ENCODE measurements around the gene AMH. TPM values are rescaled to one million over a fixed set of nuclear protein-coding genes. Genes with fewer than 3 reads are reported as not detected.

AMH gene
- polyA plus RNA-seq, 5 donors, result 1.1 to 5.2 (median 2.9) TPM

- DNase-seq, result no peak
Measured at GRCh38 chr19:2219726-2220125, 29.4 kb upstream of the AMH start.

- DNase-seq, result no peak
Measured at GRCh38 chr19:2221250-2221831, 27.8 kb upstream of the AMH start.

DNA sequence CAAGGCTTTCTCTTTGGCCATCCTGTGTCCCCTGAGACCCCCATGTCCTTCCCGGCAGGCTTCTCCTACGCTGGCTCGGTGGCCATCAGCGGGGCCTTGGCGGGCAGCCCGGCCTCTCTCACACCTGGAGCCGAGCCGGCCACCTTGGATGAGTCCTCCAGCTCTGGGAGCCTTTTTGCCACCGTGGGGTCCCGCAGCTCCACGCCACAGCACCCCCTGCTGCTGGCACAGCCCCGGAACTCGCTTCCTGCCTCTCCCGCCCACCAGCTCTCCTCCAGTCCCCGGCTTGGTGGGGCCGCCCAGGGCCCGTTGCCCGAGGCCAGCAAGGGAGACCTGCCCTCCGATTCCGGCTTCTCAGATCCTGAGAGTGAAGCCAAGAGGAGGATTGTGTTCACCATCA, 27.2 kb upstream of the AMH start:
- DNase-seq, result no peak

GRCh38 chr19:2223391-2223790, 25.7 kb upstream of the AMH start:
- no peak for DNase-seq

- DNase-seq, result no peak
Measured at GRCh38 chr19:2223959-2224358, 25.2 kb upstream of the AMH start.

DNA sequence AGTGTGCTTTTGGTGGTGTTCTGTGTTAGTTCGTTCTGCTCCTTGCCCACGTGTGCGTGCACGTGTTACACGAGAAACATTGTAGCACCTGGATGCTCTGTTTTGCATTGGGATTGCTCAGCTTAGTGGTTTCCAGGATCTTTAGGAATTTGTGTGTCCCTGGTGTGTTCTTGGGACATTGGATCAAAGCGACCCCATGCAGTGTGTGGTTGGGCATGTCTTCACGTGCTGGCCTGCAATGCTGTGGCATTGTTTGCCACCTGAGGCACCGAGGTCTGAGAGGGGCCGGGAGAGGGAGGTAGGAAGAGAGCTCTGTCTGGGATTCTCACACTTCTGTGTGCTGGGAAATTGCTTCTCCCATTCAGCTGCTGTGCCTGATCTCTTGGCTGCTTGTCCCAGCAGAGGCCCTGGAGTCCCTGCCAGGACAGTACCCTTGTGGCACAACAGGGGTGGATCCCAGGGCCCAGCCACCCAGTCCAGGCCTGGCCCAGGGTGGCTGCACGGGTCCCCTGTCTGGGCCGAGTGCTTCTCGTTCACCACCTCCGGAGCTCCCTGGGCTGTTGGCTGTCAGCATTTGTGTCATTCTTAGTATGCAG, 24.3 kb upstream of the AMH start:
- DNase-seq, result no peak

DNA sequence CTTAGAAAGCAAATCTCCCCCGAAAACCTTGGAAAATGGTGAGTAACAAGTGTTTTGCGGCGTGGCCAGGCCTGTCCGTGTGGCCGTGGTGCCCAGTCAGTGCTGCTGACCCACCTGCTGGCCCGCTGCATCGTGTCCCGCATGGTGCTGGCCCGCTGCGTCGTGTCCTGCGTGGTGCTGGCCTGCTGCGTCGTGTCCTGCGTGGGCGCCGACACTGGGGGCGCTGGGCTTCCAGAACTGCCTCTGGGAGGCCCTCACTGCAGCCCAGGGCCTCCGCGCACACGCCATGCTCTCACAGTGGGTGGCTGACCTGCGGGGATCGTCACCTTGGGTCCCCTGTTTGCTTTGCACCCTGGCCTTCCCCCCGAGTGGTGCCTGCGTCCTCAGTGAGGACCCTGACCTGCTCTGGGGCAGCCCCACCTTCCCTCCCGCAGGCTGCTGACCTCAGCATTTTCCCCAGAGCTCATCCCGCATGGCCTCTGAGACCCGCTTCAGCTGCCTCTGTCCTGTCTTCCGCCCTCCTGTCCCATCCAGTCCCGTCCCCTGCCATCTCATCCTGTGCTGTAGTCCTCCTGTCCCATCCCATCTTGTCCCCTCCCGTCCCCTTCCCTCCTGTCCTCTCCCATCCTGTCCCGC, 23.6 kb upstream of the AMH start:
- DNase-seq, result no peak

- DNase-seq, result no peak
Measured at GRCh38 chr19:2226051-2226839, 22.9 kb upstream of the AMH start.

- DNase-seq, result no peak
Measured at GRCh38 chr19:2226840-2227360, 22.2 kb upstream of the AMH start.

GRCh38 chr19:2227415-2228156, 21.5 kb upstream of the AMH start:
- no peak for DNase-seq

DNA sequence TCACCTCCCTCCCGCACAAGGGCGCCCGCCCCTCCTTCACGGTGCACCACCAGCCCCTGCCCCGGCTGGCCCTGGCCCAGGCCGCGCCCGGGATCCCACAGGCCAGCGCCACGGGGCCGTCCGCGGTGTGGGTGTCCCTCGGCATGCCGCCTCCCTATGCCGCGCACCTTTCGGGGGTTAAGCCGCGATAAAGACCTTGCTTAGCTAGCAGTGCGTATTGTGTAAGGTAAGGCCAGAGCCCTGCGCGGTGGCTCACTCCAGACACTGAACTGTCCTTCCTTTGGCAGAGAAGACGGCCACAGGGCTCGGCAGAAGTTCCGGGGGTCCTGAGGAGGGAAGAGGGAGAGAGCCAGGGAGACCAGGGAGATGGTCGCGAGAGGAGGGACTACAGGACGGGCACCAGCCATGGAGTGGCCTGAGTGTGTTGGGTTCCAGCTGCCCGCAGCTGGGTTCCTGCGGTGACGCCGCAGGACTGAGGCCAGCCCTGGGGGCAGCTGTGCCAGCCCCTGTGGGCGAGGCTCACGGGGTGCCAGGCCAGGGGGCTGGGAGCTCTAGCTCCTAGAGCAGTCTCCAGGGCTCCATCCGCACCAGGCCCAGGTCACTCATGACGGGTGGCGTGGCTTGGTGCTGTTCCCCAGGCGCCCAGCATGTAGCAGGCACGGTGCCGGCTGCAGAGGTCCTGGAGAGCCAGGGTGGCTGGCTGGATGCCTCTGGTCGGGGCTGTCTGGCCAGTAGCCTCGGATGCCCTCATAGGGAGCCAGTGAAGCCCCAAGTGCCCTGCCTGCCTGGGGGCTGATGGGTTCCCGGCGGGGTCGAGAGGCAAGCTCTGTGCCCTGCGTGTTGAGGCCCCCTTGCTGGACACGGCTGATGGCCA, 20.7 kb upstream of the AMH start:
- DNase-seq, result no peak

- no peak for DNase-seq
Measured at GRCh38 chr19:2229103-2230032, 19.8 kb upstream of the AMH start.

DNA sequence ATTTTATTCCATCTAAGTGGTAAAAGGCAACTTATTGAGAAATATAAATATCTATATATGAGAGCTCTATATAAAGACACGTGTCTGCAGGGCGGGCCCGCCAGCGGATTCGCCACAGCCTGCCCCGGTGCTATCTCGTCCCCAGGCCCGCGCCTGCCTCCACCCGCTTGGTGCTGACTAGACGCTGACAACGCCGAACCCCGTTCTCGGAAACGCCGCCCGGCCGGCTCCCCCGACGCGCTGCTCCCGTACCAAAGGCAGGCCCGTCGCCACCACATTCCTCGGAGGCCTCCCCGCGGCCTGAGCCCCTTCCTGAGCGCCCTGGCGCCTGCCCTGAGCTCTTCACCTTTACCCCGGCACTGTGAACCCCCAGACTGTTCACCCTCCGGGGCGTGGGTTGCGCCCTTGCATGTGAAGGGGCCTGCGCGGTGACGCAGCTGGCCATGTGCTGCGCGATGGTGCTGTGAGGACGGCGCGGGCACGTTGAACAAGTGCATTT, 19.0 kb upstream of the AMH start:
- no peak for DNase-seq

DNA sequence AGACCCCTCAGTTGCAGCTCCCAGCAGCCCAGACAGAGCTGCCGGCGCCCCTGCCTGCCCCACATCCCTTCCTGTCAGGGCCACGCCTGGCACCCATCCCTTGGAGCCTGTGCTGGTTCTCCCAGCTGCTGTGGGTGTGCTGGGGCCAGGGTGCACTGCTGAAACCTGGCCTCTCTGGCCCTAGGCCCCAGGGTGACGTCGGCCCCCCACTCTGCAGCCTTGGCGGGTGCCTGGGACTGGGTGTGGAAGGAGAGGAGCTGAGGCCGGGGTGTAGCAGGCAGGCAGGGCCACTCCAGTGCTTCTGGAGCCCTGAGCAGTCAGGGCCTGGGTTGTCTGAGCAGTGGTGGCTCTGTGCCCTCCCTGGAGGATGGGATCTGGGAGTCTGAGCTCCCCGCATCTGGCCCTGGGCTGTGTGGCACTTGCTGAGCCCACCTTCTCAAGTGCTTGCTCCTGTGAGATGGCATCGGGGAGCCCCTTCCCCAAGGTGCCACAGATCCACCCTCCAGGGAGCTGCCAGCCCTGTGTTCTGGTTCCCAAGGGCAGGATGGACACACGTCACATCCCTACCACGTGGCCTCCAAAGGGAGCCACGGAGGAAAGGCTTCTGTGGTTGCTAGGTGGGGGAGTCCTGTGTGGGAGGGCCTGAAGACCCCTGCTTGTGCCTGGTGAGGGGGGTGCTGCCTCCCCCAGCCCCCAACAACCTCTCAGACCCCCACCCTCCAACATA, 18.2 kb upstream of the AMH start:
- no peak for DNase-seq

DNA sequence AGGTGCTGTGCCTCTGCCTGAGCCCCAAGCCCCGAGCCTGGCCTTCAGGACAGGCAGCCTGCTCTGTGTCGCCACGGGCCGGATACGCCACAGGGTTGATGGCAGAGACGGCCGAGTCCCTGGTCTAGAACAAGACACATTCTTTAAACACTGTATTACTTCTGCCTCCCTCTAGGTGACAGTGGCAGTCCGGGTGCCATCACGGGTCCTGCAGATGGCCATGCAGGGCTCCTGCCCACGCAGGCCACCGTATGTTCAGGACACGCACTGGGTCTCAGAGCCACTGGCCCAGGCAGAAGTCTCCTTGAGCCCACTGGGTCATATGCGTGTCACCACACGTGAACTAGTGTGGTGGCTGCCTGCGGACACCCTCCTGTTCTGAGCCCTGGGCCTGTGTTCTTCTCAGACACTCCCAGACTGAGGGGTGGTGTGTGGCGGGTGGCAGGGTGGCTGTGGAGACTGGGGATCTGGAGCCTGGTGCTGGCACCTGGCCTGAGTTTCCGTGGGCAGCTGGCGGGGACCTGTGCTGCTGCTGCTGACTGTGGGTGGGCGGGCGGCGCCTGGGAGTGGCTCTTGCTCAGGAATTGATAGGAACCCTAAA, 17.4 kb upstream of the AMH start:
- DNase-seq, result no peak

DNA sequence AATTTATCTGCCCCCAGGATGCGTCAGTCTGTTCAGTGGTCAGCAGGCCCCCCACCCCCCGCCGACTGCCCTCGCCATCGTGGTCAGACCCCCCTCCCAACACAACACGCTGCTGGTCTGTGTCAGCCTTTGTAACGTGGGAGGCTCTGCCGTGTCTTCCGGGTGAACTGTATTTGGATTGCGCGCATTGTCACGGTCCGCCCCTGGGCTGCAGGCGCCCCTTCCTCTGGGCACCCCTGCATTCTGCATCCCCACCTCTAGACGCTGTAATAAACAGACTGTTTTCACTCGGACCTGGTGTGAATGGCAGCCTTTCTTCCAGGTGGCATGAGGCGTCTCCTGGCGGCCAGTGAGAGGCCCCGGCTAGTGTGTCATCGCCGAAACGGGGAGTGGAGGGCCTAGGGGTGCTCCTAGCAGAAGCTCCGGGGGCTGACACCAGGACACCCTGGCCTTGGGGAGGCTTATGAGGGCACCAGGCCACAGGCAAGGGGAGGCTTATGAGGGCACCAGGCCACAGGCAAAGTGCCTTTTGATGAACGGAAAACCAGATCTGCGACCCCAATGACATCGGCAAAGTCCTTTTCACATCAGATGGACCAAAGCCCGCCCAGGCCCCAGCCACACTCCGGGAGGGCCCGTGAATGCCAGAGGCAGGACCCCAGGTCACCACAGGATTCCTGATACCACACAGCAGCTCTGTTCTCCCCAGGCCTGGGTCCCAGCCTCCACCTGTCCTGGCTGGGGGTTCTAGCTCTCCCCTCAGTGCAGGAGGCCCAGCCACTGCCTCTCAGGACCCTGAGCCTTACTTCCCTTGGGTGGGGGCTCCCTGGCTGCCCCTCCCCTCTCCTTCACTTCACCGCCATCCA, 16.6 kb upstream of the AMH start:
- DNase-seq, result no peak

DNA sequence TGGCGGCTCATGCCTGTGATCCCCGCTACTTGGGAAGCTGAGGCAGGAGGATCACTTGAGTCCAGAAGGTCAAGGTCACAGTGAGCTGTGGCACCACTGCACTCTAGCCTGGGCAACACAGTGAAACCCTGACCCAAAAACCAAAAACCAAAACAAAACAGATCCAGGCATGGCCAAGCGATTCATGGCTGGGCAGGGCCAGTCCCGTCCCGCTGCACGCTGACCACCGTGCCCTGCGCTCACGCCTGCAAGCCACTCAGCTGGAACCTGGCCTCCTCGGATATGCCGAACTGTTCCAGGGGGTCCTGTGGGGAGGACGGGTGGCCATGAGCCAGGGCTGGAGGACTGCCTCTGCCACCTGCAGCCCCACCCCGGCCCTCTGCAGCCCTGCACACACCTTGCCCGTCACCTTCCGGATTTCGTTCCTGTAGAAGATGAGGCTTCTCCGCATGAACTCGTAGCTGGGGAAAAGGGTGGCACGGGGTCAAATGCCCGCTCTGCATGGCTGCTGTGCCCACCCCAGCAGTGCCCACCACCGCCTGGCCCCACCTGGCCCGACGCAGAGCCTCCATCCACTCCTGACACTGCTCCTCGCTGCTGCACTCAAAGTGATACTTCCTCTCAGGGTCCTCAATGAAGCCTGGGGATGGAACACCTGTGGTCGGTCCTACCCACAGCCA, 15.4 kb upstream of the AMH start:
- no peak for DNase-seq

Measured in right lung (tissue), 5 donors.